GM18870 (cell line): Measurements from ENCODE around the gene CFAP61.
"Not testable (repeated sequence)": the region's sequence is repeated elsewhere in the genome, so short reads cannot be mapped to it uniquely, and the experiment has no call there.

Source experiments
- ATAC-seq: cut with Tn5 transposase; IDR thresholded peaks from one replicate; pipeline ENCODE4 v1.9.1; 2021; ENCODE audit warnings: moderate library complexity; ENCODE audit not compliant: unreplicated experiment

CFAP61 gene

DNA sequence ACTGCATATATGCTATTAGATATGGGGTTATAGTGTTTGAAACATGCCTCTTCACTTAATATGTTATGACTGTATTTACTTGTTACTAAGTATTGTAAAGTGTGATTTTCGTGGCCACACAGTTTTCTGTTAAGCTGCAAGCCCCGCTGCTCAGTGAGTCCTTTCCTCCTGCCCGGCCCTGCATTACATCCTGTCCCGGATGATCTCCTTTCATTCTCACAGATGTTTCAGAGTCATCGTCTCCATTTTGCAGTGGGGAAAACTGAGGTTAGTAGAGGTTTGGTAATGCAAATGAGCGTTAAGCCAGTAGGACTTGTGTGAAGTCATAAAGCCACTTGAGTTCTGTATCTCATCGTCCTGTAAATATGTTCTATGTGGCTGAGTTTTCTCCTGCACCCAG lies 155.5 kb downstream of the CFAP61 start:
- peak; percentile 63 for ATAC-seq

- no peak for ATAC-seq
Observed at GRCh38 chr20:20209684-20210083, 157.4 kb downstream of the CFAP61 start.

DNA sequence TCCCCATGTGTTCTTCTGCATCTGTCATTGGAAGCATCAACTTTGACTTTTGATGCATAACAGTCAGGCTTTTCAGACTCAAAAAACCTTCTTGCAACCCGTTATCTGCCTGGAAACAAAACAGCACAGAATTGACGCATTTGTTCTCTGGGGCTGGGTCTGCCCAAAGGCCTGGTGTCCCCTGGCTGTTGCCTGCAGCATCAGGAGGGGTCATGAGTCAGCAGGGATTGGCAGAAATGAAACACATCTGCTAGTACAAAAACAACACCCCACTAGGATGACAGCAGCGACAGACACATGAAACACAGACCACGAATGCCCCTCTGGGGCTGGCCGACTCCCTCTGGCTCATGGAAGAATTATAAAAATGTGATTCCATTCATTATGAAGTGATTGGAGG lies 158.0 kb downstream of the CFAP61 start:
- ATAC-seq: no peak

DNA sequence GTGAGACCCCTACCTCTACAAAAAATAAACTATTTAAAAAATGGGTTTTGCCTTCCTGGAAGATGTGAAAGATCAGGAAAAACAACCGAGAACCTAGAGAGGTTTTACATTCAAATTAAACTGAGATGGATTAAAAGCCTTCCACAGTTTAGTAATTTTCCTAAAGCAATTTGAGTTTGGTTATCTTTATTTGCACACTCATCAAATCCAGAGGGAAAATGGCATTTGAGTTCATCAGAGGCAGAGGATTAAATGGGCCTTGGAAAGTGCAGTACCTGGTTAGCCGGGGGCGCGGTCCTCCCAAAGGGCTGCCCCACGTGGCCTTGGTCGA lies 158.6 kb downstream of the CFAP61 start:
- ATAC-seq: no peak

GRCh38 chr20:20211274-20211987 lies 159.1 kb downstream of the CFAP61 start:
- ATAC-seq: no peak

DNA sequence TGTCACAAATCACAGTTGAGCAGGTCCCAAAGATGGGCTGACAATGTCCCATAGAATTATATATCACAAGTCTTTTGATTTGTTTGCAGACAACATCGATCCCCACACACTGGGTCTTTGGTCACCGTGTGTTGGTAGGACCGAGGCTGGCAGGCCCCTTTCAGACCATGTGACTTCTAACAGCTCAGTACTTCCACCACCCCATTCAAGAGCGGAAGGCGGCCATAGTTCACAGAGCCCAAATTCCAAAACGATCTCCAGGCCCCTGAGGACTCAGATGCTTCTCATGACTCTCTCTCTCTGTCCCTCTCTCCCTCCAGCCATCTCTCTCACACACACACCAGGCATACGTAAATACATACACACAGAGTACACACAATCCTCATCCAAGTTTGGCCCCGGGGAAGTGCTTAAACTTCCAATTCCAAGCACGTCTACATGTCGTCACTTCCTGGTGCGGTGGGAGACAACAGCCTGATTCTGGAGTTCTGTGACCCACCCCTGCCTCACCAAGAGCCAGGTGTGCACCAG lies 159.7 kb downstream of the CFAP61 start:
- ATAC-seq: no peak

GRCh38 chr20:20212675-20213096 lies 160.4 kb downstream of the CFAP61 start:
- ATAC-seq: no peak

- ATAC-seq: no peak
Observed at GRCh38 chr20:20213526-20214121, 161.3 kb downstream of the CFAP61 start.

GRCh38 chr20:20214757-20215275 lies 162.5 kb downstream of the CFAP61 start:
- no peak for ATAC-seq

DNA sequence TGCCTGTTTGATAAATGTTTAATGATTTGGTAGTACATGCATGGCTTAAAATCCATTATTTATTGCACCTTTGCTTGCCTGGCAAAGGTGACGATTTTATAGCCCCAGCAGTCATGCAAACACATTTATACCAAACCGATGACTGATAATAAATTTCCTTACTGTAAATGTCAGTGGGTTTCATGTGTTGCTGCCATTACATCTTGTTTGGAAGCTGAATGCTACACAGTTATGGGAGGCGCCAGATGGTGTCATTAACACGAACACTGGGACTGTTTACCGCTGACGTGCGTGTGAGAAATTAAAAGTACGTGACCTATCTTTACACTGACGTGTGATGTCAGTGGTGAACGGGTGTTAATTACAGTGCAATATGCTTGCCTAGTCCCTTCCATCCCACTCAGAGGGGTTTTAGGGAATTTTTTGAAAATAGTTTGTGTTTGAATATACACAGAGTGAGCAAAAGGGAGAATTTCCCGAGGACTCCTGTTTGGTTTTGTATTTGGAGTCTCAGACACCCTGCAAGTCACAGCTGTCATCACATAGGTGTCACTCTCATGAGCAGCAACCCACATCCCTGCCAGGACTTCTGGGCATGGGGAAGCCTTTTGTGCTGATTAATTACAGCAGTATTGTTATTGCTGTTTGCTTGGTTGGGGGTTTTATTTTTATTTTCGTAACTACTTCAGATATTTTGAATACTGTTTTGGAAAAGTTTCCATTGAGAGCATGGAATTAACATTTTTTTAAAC lies 163.8 kb downstream of the CFAP61 start:
- ATAC-seq: no peak

DNA sequence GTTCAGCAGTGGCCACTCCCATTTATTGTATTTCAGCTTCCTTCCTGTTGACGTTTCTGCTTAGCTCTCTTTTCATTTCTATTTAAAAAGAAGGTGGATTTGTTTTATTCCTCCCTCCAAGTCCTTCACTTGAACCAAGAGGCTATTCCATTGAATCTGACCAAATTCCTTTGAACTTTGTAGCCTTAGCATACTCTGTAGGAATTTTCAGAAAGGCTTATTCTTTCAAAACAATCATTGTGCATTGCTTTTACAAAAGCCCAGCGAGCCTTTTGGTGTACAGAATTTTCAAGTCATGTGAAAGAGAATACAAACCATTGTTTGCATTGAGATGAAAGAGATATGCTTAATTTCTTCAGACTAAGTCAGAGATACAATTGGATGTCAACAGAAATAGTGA lies 164.6 kb downstream of the CFAP61 start:
- ATAC-seq: no peak

- ATAC-seq: no peak
Observed at GRCh38 chr20:20217621-20218020, 165.3 kb downstream of the CFAP61 start.

DNA sequence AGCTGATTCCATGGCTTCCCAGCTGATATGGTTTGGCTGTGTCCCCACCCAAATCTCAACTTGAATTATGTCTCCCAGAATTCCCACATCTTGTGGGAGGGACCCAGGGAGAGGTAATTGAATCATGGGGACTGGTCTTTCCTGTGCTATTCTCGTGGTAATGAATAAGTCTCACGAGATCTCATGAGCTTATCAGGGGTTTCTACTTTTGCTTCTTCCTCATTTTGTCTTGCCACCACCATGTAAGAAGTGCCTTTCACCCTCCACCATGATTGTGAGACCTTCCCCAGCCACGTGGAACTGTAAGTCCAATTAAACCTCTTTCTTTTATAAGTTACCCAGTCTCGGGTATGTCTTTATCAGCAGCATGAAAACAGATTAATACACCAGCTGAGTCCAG lies 165.8 kb downstream of the CFAP61 start:
- not testable (repeated sequence) for ATAC-seq

DNA sequence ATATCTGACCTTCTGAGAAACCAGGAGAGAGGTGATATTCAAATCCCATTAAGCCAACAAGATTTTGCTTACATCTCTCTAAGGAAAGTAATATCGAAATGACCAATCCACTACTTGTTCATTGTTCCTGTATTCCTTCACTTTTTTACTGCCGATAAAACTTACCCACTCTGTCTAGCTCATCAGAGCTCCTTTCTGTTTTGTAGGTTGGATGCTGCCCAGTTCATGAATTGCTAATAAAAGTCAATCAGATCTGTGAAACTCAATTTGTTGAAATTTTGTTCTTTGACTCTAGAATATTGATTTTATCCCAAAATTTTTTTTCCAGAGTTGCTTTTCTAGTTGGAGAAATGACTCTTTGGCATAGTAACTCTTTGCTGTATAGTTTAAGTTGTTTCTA lies 166.7 kb downstream of the CFAP61 start:
- no peak for ATAC-seq

DNA sequence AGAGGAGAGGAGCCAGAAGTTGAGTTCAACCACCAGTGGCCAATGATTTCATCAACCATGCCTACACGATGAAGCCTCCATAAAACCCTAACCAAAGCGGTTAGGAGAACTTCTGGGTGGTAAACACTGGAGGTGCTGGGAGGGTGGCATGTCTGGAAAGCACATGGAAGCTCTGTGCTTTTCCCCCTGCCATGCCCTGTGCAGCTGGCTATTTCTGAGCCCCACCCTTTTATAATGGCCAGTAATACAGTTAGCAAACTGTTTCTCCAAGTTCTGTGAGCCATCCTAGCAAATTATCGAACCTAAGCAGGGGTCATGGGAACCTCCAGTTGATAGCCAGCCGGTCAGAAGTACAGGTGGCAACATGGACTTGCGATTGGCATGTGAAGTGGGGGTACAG lies 167.8 kb downstream of the CFAP61 start:
- no peak for ATAC-seq

GRCh38 chr20:20223981-20224380 lies 171.6 kb downstream of the CFAP61 start:
- ATAC-seq: no peak

DNA sequence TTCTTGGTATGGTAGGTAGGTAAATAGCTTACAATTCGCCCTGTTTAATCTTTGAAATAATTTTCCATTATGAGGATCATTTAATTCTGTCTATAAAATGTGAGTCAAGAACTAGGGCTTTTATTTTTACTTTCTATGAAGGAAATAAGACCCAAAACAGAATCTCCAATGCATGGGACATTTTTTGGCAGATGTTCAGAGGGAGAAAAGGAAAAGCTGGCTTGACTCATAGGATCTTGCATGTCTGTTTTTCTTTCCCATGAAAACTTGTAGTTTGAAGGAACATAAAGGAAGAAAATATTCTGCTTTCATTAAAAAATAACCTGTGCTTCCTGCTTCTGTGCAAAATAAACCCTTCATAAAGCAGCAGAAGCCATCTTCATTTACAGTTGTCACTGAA lies 172.5 kb downstream of the CFAP61 start:
- no peak for ATAC-seq

DNA sequence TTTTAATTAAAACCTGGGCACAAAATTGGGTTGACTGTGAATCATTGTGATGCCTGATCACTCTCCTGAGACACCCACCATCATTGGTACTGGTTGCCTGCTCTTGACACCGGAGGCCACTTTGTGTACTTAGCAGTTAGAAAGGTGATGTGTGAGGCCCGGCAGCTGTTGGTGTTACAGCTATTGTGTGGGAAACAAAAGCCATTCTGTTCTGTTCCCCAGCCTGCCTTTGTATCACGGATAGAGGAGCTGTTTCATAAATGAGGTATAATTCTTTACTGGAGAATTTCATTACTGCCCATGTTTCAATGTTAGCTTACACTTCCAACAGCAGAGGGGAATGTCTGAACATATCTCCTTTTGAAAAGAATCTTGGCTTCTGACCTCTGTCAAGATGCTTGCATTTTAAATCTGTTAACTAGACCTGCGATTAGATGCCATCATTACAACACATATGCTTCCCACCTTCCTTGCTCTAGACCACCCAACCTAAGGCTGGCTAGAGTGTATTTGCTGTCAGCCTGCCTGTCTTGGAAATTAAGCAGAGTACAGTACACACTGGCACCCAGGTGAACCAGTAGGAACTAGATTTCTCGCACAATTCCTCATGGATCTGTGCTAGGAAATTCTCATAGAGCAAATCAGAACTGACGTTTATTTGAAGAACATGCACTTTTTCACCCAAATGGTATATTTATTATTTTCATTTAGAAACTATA lies 173.2 kb downstream of the CFAP61 start:
- ATAC-seq: no peak

DNA sequence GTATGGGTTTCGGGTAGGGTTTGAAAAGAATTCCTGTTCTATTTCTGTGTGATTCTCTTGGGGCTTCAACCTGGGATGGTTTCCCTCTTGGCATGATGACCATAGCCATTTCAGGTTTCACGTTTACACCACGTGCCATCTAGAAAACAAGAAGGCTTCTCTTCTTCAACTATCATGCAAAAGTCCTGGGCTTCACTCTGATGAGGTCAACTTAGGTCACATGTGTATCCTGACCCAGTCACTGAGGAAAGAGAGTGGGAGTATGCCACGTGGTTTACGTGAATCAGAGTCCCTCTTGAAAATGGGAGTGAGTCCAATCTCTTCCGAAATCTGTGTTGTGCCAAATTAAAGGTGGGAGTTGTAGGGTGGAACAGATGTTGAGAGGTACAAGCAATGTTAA lies 174.2 kb downstream of the CFAP61 start:
- ATAC-seq: no peak

- ATAC-seq: no peak
Observed at GRCh38 chr20:20227013-20227571, 174.8 kb downstream of the CFAP61 start.

DNA sequence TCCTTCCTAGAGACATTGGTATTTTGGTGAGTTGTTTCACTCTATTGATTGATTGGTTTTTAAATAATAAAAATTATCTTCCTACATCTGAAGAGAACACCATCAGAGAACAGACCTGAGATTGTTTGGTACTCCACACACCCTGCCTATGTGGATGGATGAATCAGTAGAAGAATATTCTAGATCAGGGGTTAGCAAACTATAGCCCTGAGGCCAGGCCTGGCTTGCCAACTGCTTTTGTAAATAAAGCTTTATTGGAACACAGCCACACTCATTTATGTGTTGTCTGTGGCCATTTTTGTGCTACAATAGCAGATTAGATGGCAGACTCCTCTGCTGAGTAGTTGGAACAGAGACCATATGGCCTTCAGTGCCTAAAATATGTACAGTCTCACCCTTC lies 176.0 kb downstream of the CFAP61 start:
- no peak for ATAC-seq
